Heart left ventricle (tissue), 13 donors: ENCODE measurements around the gene SLC2A5.

Experiments
- POLR2A ChIP-seq, 2 donors: fragments of 450-650 bp; IDR thresholded peaks; one replicate each; pipeline ENCODE4 v1.6.1; 2017; ENCODE audit warnings: antibody characterized with exemption in 2 of 2, mild to moderate bottlenecking in 2 of 2, moderate library complexity in 2 of 2
- TF ChIP-seq, protein P1 (sequence below), 12 donors: fragments of 200-600 bp; sonication (generic) in 4 of 12; IDR thresholded peaks; one replicate each; pipeline versions ENCODE4 v1.5.0 to v1.8.0; 2018 to 2022; ENCODE audit warnings: antibody characterized with exemption in 12 of 12, mild to moderate bottlenecking in 5 of 12
- donor health status: ischemic (EF 13 %, LVEDD 7.1; RV severe dilation, severe dysfunction).
- donor health status: DM: no; HTN: yes; CAD: no.
- donor health status: DM: no; HTN: no; CAD: no.
- donor health status: ischemic (EF 25% LVEDD 6.9; RV normal size, moderate dysfunction).
- donor health status: ischemic (EF 25% LVEDD 5.7; RV mildly dilated, moderate dysfunction).
- donor health status: ischemic (EF 35%, LVEDD 5.7; RV mildly dilated, moderate dysfunction).
- donor health status: nonischemic (EF 11% LVEDD 7.7; RV severe dilation, severe dysfunction).
- donor health status: DM: yes; HTN: yes; CAD: no.
- donor health status: PGD.
- donor health status: ischemic (EF 29% LVEDD 5.4; RV normal size, mild dysfunction).
- donor health status: nonischemic (EF 23%, LVEDD 6.1; RV moderate dilation, normal function).

DNA sequence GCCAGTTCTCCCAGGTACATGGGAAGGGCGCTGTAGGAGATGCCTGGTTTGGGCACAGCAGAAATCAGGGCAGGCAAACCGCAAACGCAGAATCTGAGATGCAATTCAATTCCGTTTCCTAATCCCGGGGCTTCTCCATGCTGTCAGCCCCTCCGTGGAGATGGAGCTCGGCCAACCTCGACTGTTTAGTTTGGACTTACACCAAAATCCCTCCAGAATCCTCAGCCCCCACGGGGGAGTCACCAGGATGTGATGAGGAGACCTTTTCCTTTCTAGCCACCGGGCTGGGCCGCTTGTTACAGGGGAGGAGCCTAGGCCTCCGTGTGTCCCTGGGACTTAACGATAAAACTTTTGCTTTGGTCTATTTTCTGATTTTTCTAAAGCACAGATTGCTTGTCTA, 51.1 kb downstream of the SLC2A5 start:
- TF ChIP-seq, protein P1, sequence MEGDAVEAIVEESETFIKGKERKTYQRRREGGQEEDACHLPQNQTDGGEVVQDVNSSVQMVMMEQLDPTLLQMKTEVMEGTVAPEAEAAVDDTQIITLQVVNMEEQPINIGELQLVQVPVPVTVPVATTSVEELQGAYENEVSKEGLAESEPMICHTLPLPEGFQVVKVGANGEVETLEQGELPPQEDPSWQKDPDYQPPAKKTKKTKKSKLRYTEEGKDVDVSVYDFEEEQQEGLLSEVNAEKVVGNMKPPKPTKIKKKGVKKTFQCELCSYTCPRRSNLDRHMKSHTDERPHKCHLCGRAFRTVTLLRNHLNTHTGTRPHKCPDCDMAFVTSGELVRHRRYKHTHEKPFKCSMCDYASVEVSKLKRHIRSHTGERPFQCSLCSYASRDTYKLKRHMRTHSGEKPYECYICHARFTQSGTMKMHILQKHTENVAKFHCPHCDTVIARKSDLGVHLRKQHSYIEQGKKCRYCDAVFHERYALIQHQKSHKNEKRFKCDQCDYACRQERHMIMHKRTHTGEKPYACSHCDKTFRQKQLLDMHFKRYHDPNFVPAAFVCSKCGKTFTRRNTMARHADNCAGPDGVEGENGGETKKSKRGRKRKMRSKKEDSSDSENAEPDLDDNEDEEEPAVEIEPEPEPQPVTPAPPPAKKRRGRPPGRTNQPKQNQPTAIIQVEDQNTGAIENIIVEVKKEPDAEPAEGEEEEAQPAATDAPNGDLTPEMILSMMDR (IDR thresholded peaks at IDR 0.05) = no peak
- no peak for TF ChIP-seq POLR2A (IDR thresholded peaks at IDR 0.05)
